GM18870 (cell line): ENCODE data around the gene MYO1E.
"Not testable (repeated sequence)": the region's sequence is repeated elsewhere in the genome, so short reads cannot be mapped to it uniquely, and the experiment has no call there.

ENCODE experiments used
- ATAC-seq: cut with Tn5 transposase; IDR thresholded peaks from one replicate; pipeline ENCODE4 v1.9.1; 2021; ENCODE audit warnings: moderate library complexity; ENCODE audit not compliant: unreplicated experiment

The MYO1E gene

GRCh38 chr15:59296181-59296617, 76.5 kb downstream of the MYO1E start:
- no peak for ATAC-seq

GRCh38 chr15:59295261-59296001, 77.2 kb downstream of the MYO1E start:
- no peak for ATAC-seq

DNA sequence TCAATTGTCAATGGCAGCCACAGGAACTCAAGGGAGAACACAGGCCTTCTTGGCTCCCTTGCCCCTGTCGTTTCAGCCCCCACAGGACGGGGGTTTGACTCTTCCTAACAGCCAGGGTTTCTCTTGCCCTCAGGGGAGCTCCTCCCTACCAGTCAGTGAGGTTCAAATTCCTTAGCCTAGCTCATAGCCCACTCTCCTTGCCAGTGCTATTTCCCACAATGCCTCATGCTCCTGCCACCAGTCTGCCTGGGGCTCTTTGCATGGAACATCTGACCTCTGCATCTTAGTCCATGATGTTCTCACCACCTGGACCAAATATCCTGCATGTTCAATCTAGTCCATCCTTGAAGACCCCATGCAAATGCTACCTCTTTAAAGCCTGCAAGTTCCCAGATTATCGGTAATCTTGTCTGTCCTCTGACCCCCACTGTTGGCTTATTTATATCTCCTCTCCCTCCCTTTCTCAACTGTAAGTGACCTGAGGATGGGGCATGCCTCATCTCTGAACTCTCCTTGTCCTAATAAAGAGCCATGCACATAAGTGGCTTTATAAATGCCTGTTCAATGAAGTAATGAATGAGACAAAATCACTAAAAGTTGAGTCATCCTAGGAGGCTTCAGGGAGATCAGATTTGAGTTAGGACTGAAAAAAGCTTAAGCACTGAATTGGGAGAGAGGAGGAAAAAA, 78.0 kb downstream of the MYO1E start:
- ATAC-seq: no peak

DNA sequence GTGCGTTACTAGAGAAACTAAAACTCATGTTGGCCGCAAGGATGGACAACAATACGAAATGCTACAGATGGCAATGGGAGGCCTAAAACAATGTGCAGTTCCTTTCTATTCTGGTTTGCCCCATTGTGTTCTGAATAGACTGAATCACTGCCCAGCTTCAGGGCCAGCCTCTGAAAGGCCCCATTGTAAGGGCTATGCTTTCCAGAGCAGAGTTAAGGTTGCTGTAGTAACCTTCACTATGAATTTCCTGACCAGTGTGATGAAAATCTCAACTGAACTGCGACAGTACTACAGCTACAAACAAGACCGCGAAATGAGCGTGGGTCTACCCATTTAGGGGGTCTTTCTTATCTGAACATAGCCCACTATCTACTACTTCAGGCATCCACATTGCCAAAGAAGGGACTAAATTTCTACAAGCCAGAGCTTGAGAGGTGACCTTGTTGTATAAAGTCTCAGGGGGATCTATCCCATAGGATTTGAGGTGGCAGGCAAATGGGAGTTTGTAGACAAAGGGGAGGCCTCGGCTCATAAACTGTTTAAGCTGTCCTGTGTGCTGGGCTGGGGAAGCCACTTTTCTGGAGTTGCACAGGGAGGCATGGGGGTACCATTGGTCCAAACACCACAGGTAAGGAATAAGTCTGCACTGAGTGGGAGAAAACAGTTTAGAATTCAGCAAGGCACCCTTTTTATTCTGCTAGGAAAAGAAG, 80.1 kb downstream of the MYO1E start:
- no peak for ATAC-seq

- no peak for ATAC-seq
Measured at GRCh38 chr15:59291213-59291549, 81.5 kb downstream of the MYO1E start.

GRCh38 chr15:59290295-59291212, 82.1 kb downstream of the MYO1E start:
- no peak for ATAC-seq

GRCh38 chr15:59289574-59289973, 83.1 kb downstream of the MYO1E start:
- ATAC-seq: no peak

DNA sequence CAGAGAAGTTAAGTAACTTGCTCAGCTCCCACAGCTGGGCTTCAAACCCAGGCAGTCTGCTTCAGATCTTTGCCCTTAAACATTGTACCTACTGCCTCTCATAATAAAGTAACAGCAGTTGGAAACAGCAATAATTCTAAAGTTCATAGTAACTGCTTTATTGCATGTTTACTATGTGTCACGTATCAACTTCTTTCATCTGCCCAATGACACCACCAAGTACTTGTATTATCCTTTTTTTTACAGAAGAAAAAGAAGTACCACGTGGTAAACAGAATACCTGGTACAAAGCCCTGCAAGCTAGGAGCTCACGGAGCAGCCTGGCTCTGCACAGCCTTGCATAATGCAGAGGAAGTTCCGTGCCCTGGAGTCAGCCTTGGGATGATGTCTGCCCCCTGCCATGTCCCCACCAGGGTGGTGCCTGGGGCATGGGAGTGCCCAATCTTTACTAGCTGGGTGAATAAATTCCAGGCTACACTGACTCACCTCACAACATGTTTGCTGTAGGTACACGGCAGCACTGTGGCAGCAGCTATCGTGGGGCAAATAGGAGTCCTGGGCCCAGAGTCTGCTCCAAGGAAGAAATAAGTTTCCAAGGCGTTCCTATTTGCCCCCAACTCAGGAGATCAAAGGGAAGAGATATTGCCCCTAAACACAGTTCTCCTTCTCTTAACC, 88.8 kb downstream of the MYO1E start:
- no peak for ATAC-seq

GRCh38 chr15:59282515-59283337, 89.9 kb downstream of the MYO1E start:
- no peak for ATAC-seq

- no peak for ATAC-seq
Measured at GRCh38 chr15:59281699-59282098, 91.0 kb downstream of the MYO1E start.

GRCh38 chr15:59280855-59281254, 91.8 kb downstream of the MYO1E start:
- ATAC-seq: no peak

DNA sequence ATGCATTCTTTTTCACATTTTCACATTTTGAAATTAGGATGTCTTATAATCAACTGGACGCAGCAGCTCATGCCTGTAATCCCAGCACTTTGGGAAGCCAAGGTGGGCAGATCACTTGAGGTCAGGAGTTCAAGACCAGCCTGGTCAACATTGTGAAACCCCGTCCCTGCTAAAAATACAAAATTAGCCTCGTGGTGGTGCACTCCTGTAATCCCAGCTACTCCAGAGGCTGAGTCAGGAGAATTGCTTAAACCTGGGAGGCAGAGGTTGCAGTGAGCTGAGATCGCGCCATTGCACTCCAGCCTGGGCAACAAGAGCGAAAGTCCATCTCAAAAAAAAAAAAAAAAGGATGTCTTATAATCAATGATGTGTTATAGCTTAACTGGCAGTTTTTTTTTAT, 92.4 kb downstream of the MYO1E start:
- ATAC-seq: not testable (repeated sequence)

GRCh38 chr15:59279023-59279422, 93.6 kb downstream of the MYO1E start:
- no peak for ATAC-seq

GRCh38 chr15:59278120-59278519, 94.6 kb downstream of the MYO1E start:
- no peak for ATAC-seq

GRCh38 chr15:59276225-59277178, 96.2 kb downstream of the MYO1E start:
- ATAC-seq: no peak

DNA sequence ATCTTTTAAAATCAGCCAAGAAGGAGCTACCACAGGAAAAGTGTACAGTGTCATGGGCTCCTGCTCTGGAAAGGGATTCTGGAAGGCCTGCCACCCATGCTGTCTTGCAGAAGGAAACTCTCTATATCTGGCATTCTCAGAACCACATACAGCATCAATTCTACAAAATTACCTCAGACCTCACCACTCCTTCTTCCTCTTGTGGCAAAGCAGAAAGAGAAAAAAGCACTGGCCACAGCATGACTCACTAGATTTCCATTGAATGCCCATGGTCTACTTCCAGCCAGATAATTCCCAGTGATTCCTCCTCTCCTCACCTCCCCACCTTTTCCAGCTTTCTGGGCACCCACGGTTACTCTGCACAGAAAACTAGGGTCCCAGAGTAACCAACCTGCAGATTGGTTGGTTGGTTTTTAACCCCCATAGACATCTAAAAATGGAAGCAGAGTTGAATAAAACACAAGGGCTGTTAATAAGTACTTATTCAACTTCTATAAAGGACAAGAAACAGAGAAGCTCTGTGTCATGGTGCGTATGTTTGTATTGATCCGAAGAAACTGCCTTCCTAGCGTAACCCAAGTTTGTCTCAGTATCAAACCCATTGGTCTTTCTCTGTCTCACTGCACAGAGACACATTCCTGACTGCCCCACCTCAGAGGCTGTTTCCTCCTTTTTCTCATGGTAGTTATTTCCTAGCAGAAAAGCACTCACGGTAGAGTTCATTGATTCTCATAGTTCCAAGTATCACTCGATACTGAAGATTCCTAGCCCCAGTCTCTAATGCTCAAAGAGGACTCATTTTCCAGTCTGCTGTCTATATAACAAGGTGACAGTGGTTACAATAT, 98.3 kb downstream of the MYO1E start:
- no peak for ATAC-seq

DNA sequence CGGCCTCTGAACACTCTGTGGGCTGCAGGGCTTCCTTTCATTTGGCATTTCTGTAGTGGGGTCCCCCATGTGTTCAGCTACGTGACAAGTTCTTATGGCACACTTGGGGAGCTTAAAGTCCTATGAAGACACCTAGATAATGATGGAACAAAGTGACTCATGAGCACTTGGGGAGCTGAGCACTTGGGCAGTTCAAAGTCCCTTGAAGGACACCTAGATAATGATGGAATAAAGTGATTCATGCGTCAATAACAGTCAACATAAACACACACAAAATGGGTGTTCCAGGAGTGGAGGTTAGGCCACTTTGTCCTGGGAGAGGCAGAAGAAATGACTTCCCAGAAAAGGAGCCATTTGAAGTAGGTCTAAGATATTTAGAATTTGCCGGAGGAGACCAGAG, 99.4 kb downstream of the MYO1E start:
- ATAC-seq: no peak
